HepG2 (cell line): ENCODE results near the gene TOR2A. TPM values are rescaled to one million over a fixed set of nuclear protein-coding genes. Genes with fewer than 3 reads are reported as not detected.
A peak's percentile ranks its signal among the peaks of the same experiment; 100 is the strongest.

Source experiments
- FOXP4 ChIP-seq: sonication (generic); formaldehyde crosslinking; IDR thresholded peaks from 2 replicates; pipeline ENCODE4 v1.4.0; 2020; ENCODE audit warnings: missing genetic modification reagents
- HNRNPK ChIP-seq: fragments of 200-400 bp; formaldehyde crosslinking; IDR thresholded peaks from 2 replicates; pipeline ENCODE4 v1.6.1; 2018; ENCODE audit warnings: low read length, low read depth, moderate library complexity, mild to moderate bottlenecking; ENCODE audit not compliant: poor library complexity, severe bottlenecking
- MED1 ChIP-seq: sonication (generic); formaldehyde crosslinking; IDR thresholded peaks from 2 replicates; pipeline ENCODE4 v1.4.0; 2020; ENCODE audit warnings: missing genetic modification reagents
- NCOA5 ChIP-seq: sonication (generic); formaldehyde crosslinking; IDR thresholded peaks from 2 replicates; pipeline ENCODE4 v1.4.0; 2020; ENCODE audit warnings: missing genetic modification reagents
- NFKBIZ ChIP-seq: IDR thresholded peaks from 2 replicates; pipeline ENCODE4 v1.6.1; 2018; ENCODE audit warnings: missing genetic modification reagents, missing compliant biosample characterization
- NR2C2 ChIP-seq: sonication (generic); formaldehyde crosslinking; IDR thresholded peaks from 2 replicates; pipeline ENCODE4 v1.4.0; 2020; ENCODE audit warnings: missing genetic modification reagents, mild to moderate bottlenecking, moderate library complexity, borderline replicate concordance
- RFX3 ChIP-seq: IDR thresholded peaks from 2 replicates; pipeline ENCODE4 v1.6.1; 2016; ENCODE audit warnings: missing biosample characterization, missing genetic modification reagents
- ZBTB40 ChIP-seq, 2 experiments: fragments of 450-650 bp in 1 of 2; sonication (generic) in 1 of 2; formaldehyde crosslinking in 1 of 2; IDR thresholded peaks; 2 replicates each; pipeline versions ENCODE4 v1.6.1 to v1.8.0; 2016 to 2022; ENCODE audit warnings: antibody characterized with exemption in 1 of 2, mild to moderate bottlenecking in 1 of 2, missing genetic modification reagents in 1 of 2
- ZNF331 ChIP-seq: sonication (generic); formaldehyde crosslinking; IDR thresholded peaks from 2 replicates; pipeline ENCODE4 v1.4.0; 2020; ENCODE audit warnings: missing genetic modification reagents
- polyA plus RNA-seq, 8 experiments: library from polyadenylated mRNA; depleted of rRNA in 3 of 8; stranded (reverse) in 7 of 8; unstranded in 1 of 8; fragments of >200 nt; fragmentation: Illumina TruSeq in 4 of 8; extraction: Trizol in 4 of 8; gene quantifications; 2 replicates each; pipeline versions ENCODE4 v1.2.1 to v1.2.3, GENCODE V29; 2011 to 2016; ENCODE audit warnings: low read depth in 4 of 8, missing spikeins in 1 of 8, mixed read lengths in 1 of 8; ENCODE audit not compliant: insufficient read depth in 1 of 8
- total RNA-seq, 5 experiments: library from RNA; depleted of rRNA; stranded (reverse); fragments of >200 nt; fragmentation: Illumina TruSeq; extraction: Trizol; gene quantifications; 2 replicates each; pipeline ENCODE4 v1.2.3, GENCODE V29; 2016; ENCODE audit warnings: low read depth in 1 of 5
- TF ChIP-seq, protein P1 (sequence below): IDR thresholded peaks from 2 replicates; pipeline ENCODE4 v1.6.1; 2018; ENCODE audit warnings: missing genetic modification reagents, mild to moderate bottlenecking, missing compliant biosample characterization
- TF ChIP-seq, protein P2 (sequence below): sonication (generic); formaldehyde crosslinking; IDR thresholded peaks from 2 replicates; pipeline ENCODE4 v1.8.0; 2022; ENCODE audit warnings: mild to moderate bottlenecking, missing genetic modification reagents, moderate library complexity

Gene TOR2A
- total and polyA plus RNA-seq, 2 of the 13 experiments (the other 11 are each of a cell fraction or from before 2014, with no cell fraction given): 3.5 to 7.2 TPM

DNA sequence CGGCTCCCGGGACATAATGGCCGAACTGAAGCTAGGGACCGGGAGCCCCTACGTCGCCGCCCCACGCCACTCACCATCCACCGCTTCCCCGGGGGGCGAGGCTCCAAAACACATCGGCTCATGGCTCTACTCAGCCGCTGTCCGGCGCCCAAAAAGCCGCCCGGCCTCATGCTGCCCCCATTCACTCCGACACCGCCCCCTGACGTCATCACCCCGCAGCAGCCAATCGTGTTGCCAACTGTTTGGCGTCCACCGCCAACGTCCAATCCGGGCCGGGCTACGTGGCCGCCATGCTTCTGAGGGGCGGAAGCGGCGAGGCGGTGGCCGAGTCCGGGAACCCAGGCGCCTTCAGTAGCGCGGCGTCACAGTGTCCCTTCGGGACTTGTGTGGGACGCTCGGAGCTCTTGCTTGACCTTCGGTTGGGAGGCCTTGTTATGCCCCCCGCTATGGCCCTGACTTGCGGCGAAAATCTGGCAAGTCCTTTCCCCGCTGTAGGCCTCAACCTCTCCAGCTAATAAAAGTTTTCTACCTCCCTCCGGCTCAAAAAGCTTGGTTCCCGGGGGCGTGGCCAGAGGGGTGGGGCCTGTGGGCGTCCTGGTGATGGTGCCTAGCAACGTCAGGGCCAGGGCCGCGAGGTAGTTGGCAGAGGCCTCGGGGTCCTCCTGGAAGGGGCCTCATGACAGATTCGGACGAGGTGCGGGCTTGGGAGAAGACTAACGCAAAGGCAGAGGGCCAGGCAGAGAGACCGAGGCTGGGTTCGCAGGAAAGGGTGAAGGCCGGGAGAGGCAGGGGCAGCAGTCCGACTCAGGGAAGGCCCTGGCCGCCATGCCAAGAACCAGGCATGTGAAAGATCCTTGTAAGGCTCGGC, 19.4 kb downstream of the TOR2A start, which contains the start of the genes PTRH1 and TTC16 (continued):
- TF ChIP-seq, protein P1, sequence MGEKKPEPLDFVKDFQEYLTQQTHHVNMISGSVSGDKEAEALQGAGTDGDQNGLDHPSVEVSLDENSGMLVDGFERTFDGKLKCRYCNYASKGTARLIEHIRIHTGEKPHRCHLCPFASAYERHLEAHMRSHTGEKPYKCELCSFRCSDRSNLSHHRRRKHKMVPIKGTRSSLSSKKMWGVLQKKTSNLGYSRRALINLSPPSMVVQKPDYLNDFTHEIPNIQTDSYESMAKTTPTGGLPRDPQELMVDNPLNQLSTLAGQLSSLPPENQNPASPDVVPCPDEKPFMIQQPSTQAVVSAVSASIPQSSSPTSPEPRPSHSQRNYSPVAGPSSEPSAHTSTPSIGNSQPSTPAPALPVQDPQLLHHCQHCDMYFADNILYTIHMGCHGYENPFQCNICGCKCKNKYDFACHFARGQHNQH (CRISPR knock-in tag): no peak
- TF ChIP-seq NR2C2 (CRISPR knock-in tag): peak; percentile 80
- TF ChIP-seq MED1 (CRISPR knock-in tag): peak; percentile 52
- TF ChIP-seq FOXP4 (CRISPR knock-in tag): no peak
- 0 out of 2 replicates have a peak, but pooled peaks have one; percentile 18 for TF ChIP-seq NFKBIZ (CRISPR knock-in tag)
- TF ChIP-seq, protein P2, sequence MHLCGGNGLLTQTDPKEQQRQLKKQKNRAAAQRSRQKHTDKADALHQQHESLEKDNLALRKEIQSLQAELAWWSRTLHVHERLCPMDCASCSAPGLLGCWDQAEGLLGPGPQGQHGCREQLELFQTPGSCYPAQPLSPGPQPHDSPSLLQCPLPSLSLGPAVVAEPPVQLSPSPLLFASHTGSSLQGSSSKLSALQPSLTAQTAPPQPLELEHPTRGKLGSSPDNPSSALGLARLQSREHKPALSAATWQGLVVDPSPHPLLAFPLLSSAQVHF (CRISPR knock-in tag): no peak
- TF ChIP-seq ZNF331 (CRISPR knock-in tag): no peak
- TF ChIP-seq ZBTB40 (IDR thresholded peaks at IDR 0.05): no peak
- TF ChIP-seq ZBTB40 (CRISPR knock-in tag; IDR thresholded peaks at IDR 0.05): no peak
- no peak for TF ChIP-seq NCOA5 (CRISPR knock-in tag)
- peak; percentile 75 for TF ChIP-seq RFX3 (CRISPR knock-in tag)
- TF ChIP-seq HNRNPK: no peak
